Sigmoid colon (tissue), 4 donors: ENCODE results near the gene EPHA10.

Experiments used
- POLR2A ChIP-seq, 2 donors: fragments of 450-650 bp; IDR thresholded peaks; one replicate each; pipeline ENCODE4 v1.6.1; 2016; ENCODE audit warnings: antibody characterized with exemption in 2 of 2, mild to moderate bottlenecking in 2 of 2, moderate library complexity in 2 of 2
- POLR2AphosphoS5 ChIP-seq, 4 donors: sonication (generic); formaldehyde crosslinking; IDR thresholded peaks; one replicate each; pipeline ENCODE4 v1.6.1; 2017; ENCODE audit warnings: antibody characterized with exemption in 4 of 4
- TF ChIP-seq, protein P1 (sequence below), 4 experiments: fragments of 450-650 bp in 3 of 4; fragments of 200-600 bp in 1 of 4; IDR thresholded peaks; one replicate each; pipeline ENCODE4 v1.5.1; 2016 to 2019; ENCODE audit warnings: antibody characterized with exemption in 4 of 4, mild to moderate bottlenecking in 3 of 4, moderate library complexity in 2 of 4

DNA sequence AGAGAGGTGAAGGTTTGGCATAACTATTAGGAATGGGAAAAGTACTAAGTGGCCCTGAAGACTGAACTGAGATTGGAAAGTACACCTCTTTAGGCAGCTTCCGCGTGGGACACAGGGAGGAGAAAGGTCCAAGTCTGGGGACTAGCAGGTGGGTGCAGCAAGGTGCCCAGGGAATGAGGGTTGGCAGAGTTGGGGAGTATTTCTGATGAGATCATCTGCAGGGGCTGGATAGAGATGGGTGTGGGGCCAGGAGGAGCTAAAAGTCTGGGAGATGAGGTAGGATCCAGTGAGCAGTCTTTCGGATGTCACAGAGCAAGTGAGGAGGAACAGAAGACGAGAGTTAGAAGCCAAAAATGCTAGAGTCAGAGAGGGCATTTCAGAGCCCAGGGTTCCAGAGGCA lies 36.5 kb downstream of the EPHA10 start:
- TF ChIP-seq, protein P1, sequence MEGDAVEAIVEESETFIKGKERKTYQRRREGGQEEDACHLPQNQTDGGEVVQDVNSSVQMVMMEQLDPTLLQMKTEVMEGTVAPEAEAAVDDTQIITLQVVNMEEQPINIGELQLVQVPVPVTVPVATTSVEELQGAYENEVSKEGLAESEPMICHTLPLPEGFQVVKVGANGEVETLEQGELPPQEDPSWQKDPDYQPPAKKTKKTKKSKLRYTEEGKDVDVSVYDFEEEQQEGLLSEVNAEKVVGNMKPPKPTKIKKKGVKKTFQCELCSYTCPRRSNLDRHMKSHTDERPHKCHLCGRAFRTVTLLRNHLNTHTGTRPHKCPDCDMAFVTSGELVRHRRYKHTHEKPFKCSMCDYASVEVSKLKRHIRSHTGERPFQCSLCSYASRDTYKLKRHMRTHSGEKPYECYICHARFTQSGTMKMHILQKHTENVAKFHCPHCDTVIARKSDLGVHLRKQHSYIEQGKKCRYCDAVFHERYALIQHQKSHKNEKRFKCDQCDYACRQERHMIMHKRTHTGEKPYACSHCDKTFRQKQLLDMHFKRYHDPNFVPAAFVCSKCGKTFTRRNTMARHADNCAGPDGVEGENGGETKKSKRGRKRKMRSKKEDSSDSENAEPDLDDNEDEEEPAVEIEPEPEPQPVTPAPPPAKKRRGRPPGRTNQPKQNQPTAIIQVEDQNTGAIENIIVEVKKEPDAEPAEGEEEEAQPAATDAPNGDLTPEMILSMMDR (IDR thresholded peaks at IDR 0.05), result no peak
- TF ChIP-seq POLR2AphosphoS5 (IDR thresholded peaks at IDR 0.05) (no peak), POLR2A (IDR thresholded peaks at IDR 0.05) (no peak)
